Measurements from ENCODE around the gene RNF7.

The RNF7 gene

GRCh38 chr3:141722648-141723047, 15.4 kb upstream of the RNF7 start:
- no peak for TF ChIP-seq ZNF274 (IDR thresholded peaks at IDR 0.05; ENCODE audit: low read depth, low read length)
- no peak overlapping the region for H3K4me3 ChIP-seq (ENCODE audit: low read length)

GRCh38 chr3:141723255-141723654, 14.8 kb upstream of the RNF7 start:
- H3K4me3 ChIP-seq (ENCODE audit: low read length): no peak overlapping the region
- no peak for TF ChIP-seq ZNF274 (IDR thresholded peaks at IDR 0.05; ENCODE audit: low read depth, low read length)

GRCh38 chr3:141724186-141724585, 13.9 kb upstream of the RNF7 start:
- H3K4me3 ChIP-seq (ENCODE audit: low read length): no peak overlapping the region
- no peak for TF ChIP-seq ZNF274 (IDR thresholded peaks at IDR 0.05; ENCODE audit: low read depth, low read length)

GRCh38 chr3:141725036-141725435, 13.1 kb upstream of the RNF7 start:
- no peak for TF ChIP-seq ZNF274 (IDR thresholded peaks at IDR 0.05; ENCODE audit: low read depth, low read length)
- no peak overlapping the region for H3K4me3 ChIP-seq (ENCODE audit: low read length)

- H3K4me3 ChIP-seq (ENCODE audit: low read length): no peak overlapping the region
- no peak for TF ChIP-seq ZNF274 (IDR thresholded peaks at IDR 0.05; ENCODE audit: low read depth, low read length)
These were observed 11.6 kb upstream of the RNF7 start for GRCh38 chr3:141726483-141726882.

- TF ChIP-seq ZNF274 (IDR thresholded peaks at IDR 0.05; ENCODE audit: low read depth, low read length): no peak
- no peak overlapping the region for H3K4me3 ChIP-seq (ENCODE audit: low read length)
These were observed 9.7 kb upstream of the RNF7 start for GRCh38 chr3:141728355-141728892.

GRCh38 chr3:141729240-141729639, 8.9 kb upstream of the RNF7 start:
- H3K4me3 ChIP-seq (ENCODE audit: low read length): no peak overlapping the region
- TF ChIP-seq ZNF274 (IDR thresholded peaks at IDR 0.05; ENCODE audit: low read depth, low read length): no peak

- no peak for TF ChIP-seq ZNF274 (IDR thresholded peaks at IDR 0.05; ENCODE audit: low read depth, low read length)
- no peak overlapping the region for H3K4me3 ChIP-seq (ENCODE audit: low read length)
These were observed 2.9 kb upstream of the RNF7 start for GRCh38 chr3:141735176-141735575.

GRCh38 chr3:141735770-141736465, 2.2 kb upstream of the RNF7 start:
- no peak for TF ChIP-seq ZNF274 (IDR thresholded peaks at IDR 0.05; ENCODE audit: low read depth, low read length)
- H3K4me3 ChIP-seq (ENCODE audit: low read length): no peak overlapping the region

GRCh38 chr3:141737093-141737492, 1.0 kb upstream of the RNF7 start:
- TF ChIP-seq ZNF274 (IDR thresholded peaks at IDR 0.05; ENCODE audit: low read depth, low read length): no peak
- no peak overlapping the region for H3K4me3 ChIP-seq (ENCODE audit: low read length)

GRCh38 chr3:141737678-141738021, 448 bp upstream of the RNF7 start:
- H3K4me3 ChIP-seq (ENCODE audit: low read length): no peak overlapping the region
- no peak for TF ChIP-seq ZNF274 (IDR thresholded peaks at IDR 0.05; ENCODE audit: low read depth, low read length)

- peak overlapping the region; percentile 95 for H3K4me3 ChIP-seq (ENCODE audit: low read length)
- no peak for TF ChIP-seq ZNF274 (IDR thresholded peaks at IDR 0.05; ENCODE audit: low read depth, low read length)
These were observed 829 bp downstream of the RNF7 start for GRCh38 chr3:141738891-141739363.

GRCh38 chr3:141739731-141740130, 1.6 kb downstream of the RNF7 start:
- peak overlapping the region; percentile 95 for H3K4me3 ChIP-seq (ENCODE audit: low read length)
- no peak for TF ChIP-seq ZNF274 (IDR thresholded peaks at IDR 0.05; ENCODE audit: low read depth, low read length)

GRCh38 chr3:141740349-141740748, 2.3 kb downstream of the RNF7 start:
- H3K4me3 ChIP-seq (ENCODE audit: low read length): no peak overlapping the region; the same call in 1 of the 2 replicates
- no peak for TF ChIP-seq ZNF274 (IDR thresholded peaks at IDR 0.05; ENCODE audit: low read depth, low read length)

GRCh38 chr3:141743305-141743704, 5.2 kb downstream of the RNF7 start:
- H3K4me3 ChIP-seq (ENCODE audit: low read length): no peak overlapping the region
- no peak for TF ChIP-seq ZNF274 (IDR thresholded peaks at IDR 0.05; ENCODE audit: low read depth, low read length)

GRCh38 chr3:141746962-141747361, 8.9 kb downstream of the RNF7 start:
- no peak overlapping the region for H3K4me3 ChIP-seq (ENCODE audit: low read length)
- TF ChIP-seq ZNF274 (IDR thresholded peaks at IDR 0.05; ENCODE audit: low read depth, low read length): no peak
